Inferior parietal cortex (tissue), 1 donor: ENCODE data around the gene MRPS15.
A peak's percentile ranks its signal among the peaks of the same experiment; 100 is the strongest.
"Not testable (repeated sequence)": the region's sequence is repeated elsewhere in the genome, so short reads cannot be mapped to it uniquely, and the experiment has no call there.

Experiments
- DNase-seq: peaks from one replicate; pipeline ENCODE4 v3.0.0-alpha.2; 2016; ENCODE audit errors: extremely low spot score

The MRPS15 gene

DNA sequence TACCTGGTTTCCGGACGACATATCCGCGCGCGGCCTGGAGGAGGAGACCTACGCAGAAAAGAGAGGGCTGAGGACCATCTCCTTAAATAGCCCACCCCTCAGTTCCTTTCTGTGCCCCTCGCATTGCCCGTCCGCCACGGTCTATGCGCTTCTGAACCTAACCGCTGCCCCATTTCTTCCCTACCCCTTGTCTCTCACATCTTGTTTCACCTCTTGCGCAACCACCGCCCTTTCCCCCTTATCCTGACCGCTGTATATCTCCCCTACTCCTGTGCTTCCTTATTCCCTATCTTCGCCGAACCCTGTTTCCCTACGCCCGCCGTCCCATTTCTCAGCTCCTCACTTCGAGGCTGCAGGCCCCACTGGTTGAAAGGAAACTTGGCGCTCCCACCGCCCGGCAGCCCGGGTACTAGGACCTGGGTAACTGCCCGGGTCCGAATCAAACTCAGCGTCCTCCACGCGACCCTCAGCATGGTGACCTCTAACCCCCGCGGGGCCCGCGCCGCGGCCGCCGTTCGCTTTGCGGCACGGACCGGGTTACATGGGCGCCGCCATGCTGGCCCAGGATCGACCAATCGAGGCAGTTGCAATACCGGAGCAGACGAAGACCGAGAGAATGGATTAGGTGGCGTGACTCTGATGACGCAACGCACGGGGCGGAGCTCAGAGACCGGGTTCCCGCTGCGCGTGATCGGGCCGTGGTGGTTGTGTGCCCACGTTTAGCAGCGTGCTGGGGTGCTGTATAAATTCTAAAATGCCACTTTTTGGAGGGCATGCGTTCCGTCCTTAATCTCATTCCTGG lies at the start of gene MRPS15:
TSS of gene MRPS15 (minus strand) at position 582 of the 802 bp plus-strand sequence. CDS start at position 473, 109 bp downstream.
- DNase-seq: peak; percentile 98

- no peak for DNase-seq
These were observed 48.7 kb upstream of the MRPS15 start for GRCh38 chr1:36512842-36513241.

- no peak for DNase-seq
These were observed 47.9 kb upstream of the MRPS15 start for GRCh38 chr1:36511804-36512798.

- not testable (repeated sequence) for DNase-seq
These were observed 47.0 kb upstream of the MRPS15 start for GRCh38 chr1:36511220-36511619.

- DNase-seq: no peak
These were observed 46.2 kb upstream of the MRPS15 start for GRCh38 chr1:36510418-36510817.

GRCh38 chr1:36508257-36508656 lies 44.1 kb upstream of the MRPS15 start:
- DNase-seq: no peak

GRCh38 chr1:36506276-36506920 lies 42.2 kb upstream of the MRPS15 start:
- DNase-seq: no peak

GRCh38 chr1:36503733-36504132 lies 39.5 kb upstream of the MRPS15 start:
- DNase-seq: no peak

DNA sequence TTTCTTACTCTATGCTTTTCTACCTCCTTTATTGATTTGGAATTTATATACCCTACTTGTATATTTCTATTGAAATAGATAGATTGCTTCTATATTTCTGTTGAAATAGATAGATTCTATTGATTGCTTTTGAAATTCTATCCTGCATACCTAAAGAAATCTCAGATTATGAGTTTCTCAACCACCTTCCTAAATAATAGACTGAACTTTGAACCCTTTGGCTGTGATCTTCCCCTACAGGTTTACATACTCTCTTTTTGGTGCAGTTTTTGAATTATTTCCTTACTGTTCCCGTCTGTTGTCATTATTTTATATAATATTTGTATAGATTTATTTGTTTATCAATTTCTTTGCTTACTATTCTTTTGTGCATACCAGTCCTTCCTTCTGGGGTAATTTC lies 39.0 kb upstream of the MRPS15 start:
- DNase-seq: no peak

DNA sequence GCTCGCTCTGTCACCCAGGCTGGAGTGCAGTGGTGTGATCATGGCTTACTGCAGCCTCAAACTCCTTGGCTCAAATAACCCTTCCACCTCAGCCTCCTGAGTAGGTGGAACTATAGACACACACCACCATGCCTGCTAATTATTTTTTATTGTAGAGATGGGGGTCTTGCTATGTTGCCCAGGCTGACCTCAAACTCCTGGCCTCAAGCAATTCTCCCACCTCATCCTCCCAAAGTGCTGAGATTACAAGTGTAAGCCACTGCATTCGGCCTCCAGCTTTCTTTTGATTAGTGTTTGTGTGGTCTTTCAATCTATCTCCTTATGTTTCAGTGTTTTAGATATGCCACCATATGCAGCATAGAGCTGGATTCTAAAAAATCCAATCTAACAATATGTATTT lies 38.4 kb upstream of the MRPS15 start:
- no peak for DNase-seq

- not testable (repeated sequence) for DNase-seq
These were observed 37.7 kb upstream of the MRPS15 start for GRCh38 chr1:36501911-36502310.

DNA sequence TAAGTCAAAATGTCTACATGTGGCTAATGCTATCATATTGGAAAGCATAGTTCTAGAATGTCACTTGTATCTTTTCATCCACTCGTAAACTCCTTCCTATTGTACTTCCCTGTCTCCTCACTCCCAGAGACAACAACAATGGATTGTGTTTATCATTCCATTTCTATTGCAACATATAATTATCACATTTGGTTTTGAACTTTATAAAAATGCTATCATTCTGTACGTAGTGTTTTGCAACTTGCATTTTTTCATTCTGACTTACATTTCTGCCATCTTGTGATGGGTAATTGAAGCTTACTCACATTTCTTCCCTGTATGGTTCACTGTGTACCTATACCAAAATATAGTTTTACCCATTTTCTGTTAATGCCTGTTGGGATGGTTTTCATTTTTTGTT lies 33.0 kb upstream of the MRPS15 start:
- no peak for DNase-seq

DNA sequence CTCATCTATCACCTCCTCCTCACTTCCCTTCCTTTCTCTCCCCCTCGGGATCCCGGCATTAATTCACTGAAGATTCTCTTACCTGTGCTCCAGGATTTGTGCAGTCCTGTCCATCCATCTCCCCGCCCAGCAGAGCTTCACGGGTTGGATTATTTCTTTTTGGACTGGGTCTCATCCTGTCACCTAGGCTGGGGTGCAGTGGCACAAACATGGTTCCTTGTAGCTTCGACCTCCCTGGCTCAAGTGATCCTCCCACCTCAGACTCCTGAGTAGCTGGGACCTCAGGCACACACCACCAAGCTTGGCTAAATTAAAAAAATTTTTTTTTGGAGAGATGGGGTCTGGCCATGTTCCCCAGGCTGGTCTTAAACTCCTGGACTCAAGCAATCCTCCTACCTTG lies 30.8 kb upstream of the MRPS15 start:
- no peak for DNase-seq

GRCh38 chr1:36493524-36493923 lies 29.3 kb upstream of the MRPS15 start:
- DNase-seq: no peak

- DNase-seq: no peak
These were observed 28.3 kb upstream of the MRPS15 start for GRCh38 chr1:36492491-36492890.

- DNase-seq: not testable (repeated sequence)
These were observed 25.3 kb upstream of the MRPS15 start for GRCh38 chr1:36489258-36490051.

GRCh38 chr1:36487906-36488305 lies 23.7 kb upstream of the MRPS15 start:
- DNase-seq: no peak

DNA sequence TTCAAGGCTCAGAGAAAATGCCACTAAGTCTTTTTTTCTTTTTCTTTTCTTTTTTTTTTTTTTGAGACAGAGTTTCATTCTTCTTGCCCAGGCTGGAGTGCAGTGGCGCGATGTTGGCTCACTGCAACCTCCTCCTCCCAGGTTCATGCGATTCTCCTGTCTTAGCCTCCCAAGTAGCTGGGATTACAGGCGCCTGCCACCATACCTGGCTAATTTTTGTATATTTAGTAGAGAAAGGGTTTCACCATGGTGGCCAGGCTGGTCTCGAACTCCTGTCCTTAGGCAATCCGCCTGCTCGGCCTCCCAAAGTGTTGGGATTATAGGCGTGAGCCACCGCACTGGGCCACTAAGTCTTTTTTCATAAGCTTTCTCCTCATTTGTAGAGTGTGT lies 23.1 kb upstream of the MRPS15 start:
- DNase-seq: not testable (repeated sequence)

GRCh38 chr1:36486439-36487335 lies 22.5 kb upstream of the MRPS15 start:
- DNase-seq: peak; percentile 28

GRCh38 chr1:36486093-36486438 lies 21.9 kb upstream of the MRPS15 start:
- no peak for DNase-seq
